Spleen (tissue), 11 donors: Measurements from ENCODE around the gene KLHL33. TPM values are rescaled to one million over a fixed set of nuclear protein-coding genes. Genes with fewer than 3 reads are reported as not detected.
"Not testable (repeated sequence)": the region's sequence is repeated elsewhere in the genome, so short reads cannot be mapped to it uniquely, and the experiment has no call there.

Experiments used
- DNase-seq: peaks from one replicate; pipeline ENCODE4 v3.0.0-alpha.2; 2020
- H3K27ac ChIP-seq, 8 donors: fragments of 200-600 bp; sonication (generic) in 7 of 8; 1 replicate in 4 of 8; 2 replicates in 4 of 8; pipeline versions ENCODE4 v1.5.0 to v1.8.0; 2016 to 2021; ENCODE audit warnings: inconsistent platforms in 4 of 8, mild to moderate bottlenecking in 4 of 8, moderate library complexity in 1 of 8
- H3K27me3 ChIP-seq, 7 donors: fragments of 200-600 bp; sonication (generic) in 6 of 7; replicated peaks in 1 of 7; 1 replicate in 4 of 7; 2 replicates in 3 of 7; pipeline versions ENCODE4 v1.5.0 to v1.8.0; 2016 to 2021; ENCODE audit warnings: inconsistent platforms in 3 of 7, mild to moderate bottlenecking in 1 of 7
- H3K36me3 ChIP-seq, 6 donors: fragments of 200-600 bp; sonication (generic) in 5 of 6; 1 replicate in 4 of 6; 2 replicates in 2 of 6; pipeline versions ENCODE4 v1.5.0 to v1.8.0; 2016 to 2021; ENCODE audit warnings: inconsistent platforms in 2 of 6
- H3K4me1 ChIP-seq, 6 donors: fragments of 200-600 bp; sonication (generic) in 5 of 6; 1 replicate in 3 of 6; 2 replicates in 3 of 6; pipeline versions ENCODE4 v1.5.0 to v1.8.0; 2016 to 2021; ENCODE audit warnings: inconsistent platforms in 3 of 6
- H3K4me3 ChIP-seq, 8 donors: fragments of 200-600 bp; sonication (generic) in 7 of 8; 1 replicate in 4 of 8; 2 replicates in 4 of 8; pipeline versions ENCODE4 v1.5.0 to v1.8.0; 2016 to 2021; ENCODE audit warnings: inconsistent platforms in 4 of 8, mild to moderate bottlenecking in 4 of 8, moderate library complexity in 2 of 8
- H3K9me3 ChIP-seq, 8 donors: fragments of 200-600 bp; sonication (generic) in 7 of 8; 1 replicate in 4 of 8; 2 replicates in 4 of 8; pipeline versions ENCODE4 v1.5.0 to v1.8.0; 2016 to 2021; ENCODE audit warnings: inconsistent platforms in 4 of 8
- POLR2A ChIP-seq, 3 donors: fragments of 450-650 bp; IDR thresholded peaks; one replicate each; pipeline ENCODE4 v1.5.1; 2017; ENCODE audit warnings: antibody characterized with exemption in 3 of 3, mild to moderate bottlenecking in 1 of 3
- POLR2AphosphoS5 ChIP-seq, 3 donors: sonication (generic); formaldehyde crosslinking; IDR thresholded peaks; one replicate each; pipeline ENCODE4 v1.5.1; 2017; ENCODE audit warnings: antibody characterized with exemption in 3 of 3
- WGBS, 5 donors: extraction: QIAGEN DNeasy Blood & Tissue Kit in 3 of 5; methylation state at CpG; one replicate each; pipeline versions ENCODE4 v1.1.5 to v1.1.7; 2013 to 2018; 5-methylcytosine and 5-hydroxymethylcytosine counted together
- intact Hi-C: fragments of 100-400 bp; cut with DNase I; formaldehyde crosslinking; loops from one replicate; pipeline ENCODE4 v1.15.0; 2023; ENCODE audit warnings: low total_unique reads
- polyA plus RNA-seq, 3 donors: library from polyadenylated mRNA; stranded (reverse); fragments of 200-250 nt; gene quantifications; one replicate each; pipeline ENCODE4 v1.2.1, GENCODE V29; 2013
- total RNA-seq, 7 donors: library from RNA; depleted of rRNA in 3 of 7; stranded (reverse); fragments of >200 nt in 3 of 7; fragmentation: NEBNext Ultra II Directional in 4 of 7; extraction: Animal tissue kit (Norgen Biotek cat#: 25700) in 4 of 7; gene quantifications; one replicate each; pipeline versions ENCODE4 v1.1.0 to v1.2.1, GENCODE V29; 2016 to 2021
- TF ChIP-seq, protein P1 (sequence below), 11 experiments: fragments of 200-600 bp in 7 of 11; fragments of 450-650 bp in 4 of 11; sonication (generic) in 4 of 11; IDR thresholded peaks in 8 of 11; conservative IDR thresholded peaks in 3 of 11; 1 replicate in 7 of 11; 2 replicates in 4 of 11; pipeline versions ENCODE4 v1.4.0 to v1.8.0; 2016 to 2021; ENCODE audit warnings: antibody characterized with exemption in 11 of 11, inconsistent platforms in 4 of 11, mild to moderate bottlenecking in 1 of 11
- donor health status: healthy with polysubstance abuse.
- donor health status: DM: no; HTN: no; CAD: no; lungs with moderate emphysema.
- donor health status: DM: no; HTN: no; CAD: no.
- donor health status: Bipolar disorder and iron deficiency.
- donor health status: healthy.
- donor health status: DM: no; HTN: no; CAD: no.
- donor health status: DM: yes; HTN: yes; CAD: no.

Gene KLHL33
- total and polyA plus RNA-seq, 10 donors: 0.22 to 2.9 (median 0.75) TPM; not detected in 1

DNA sequence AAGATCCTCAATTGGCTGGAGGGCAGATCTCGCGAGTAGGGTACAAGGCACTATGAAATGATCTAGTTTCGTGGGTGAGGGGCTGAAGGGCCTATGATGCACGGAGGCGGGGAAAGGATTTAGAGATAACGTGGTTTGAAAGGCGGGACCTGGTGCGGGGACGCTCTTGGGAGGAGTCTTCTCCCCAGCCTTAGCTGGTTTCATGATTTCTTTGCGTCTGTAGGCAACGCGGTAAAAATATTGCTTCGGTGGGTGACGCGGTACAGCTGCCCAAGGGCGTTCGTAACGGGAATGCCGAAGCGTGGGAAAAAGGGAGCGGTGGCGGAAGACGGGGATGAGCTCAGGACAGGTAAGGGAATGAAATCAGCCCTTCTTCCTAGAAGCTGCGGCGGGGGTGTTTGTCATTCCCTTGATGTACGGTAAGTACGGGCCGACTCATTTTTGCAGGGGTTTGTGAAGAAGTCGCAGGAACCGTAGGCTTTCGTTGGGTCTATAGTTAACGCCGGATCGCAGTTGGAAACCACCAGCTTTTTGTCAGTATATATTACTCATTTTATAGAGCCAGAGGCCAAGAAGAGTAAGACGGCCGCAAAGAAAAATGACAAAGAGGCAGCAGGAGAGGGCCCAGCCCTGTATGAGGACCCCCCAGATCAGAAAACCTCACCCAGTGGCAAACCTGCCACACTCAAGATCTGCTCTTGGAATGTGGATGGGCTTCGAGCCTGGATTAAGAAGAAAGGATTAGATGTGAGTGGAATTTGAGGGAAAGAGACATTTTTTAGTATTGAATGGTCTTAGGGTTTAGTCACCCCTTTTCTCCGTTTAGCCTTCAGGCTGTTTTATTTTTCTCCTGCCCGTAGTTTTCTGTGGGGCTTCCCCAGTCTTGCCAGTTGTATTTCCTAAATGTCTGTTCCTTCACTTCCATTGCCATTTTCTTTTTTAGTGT lies 19.7 kb upstream of the KLHL33 start:
- no peaks in the 10 kb centered on the region for H3K27me3 ChIP-seq
- DNase-seq: peak; percentile 83
- H3K27ac ChIP-seq: peak overlapping the region; percentile 89 to 97 (median 94)
- no peaks in the 10 kb centered on the region for H3K9me3 ChIP-seq
- peaks cover 7 to 68% (median 56%) of the 10 kb centered on the region in 6 donors for H3K36me3 ChIP-seq
- TF ChIP-seq, protein P1, sequence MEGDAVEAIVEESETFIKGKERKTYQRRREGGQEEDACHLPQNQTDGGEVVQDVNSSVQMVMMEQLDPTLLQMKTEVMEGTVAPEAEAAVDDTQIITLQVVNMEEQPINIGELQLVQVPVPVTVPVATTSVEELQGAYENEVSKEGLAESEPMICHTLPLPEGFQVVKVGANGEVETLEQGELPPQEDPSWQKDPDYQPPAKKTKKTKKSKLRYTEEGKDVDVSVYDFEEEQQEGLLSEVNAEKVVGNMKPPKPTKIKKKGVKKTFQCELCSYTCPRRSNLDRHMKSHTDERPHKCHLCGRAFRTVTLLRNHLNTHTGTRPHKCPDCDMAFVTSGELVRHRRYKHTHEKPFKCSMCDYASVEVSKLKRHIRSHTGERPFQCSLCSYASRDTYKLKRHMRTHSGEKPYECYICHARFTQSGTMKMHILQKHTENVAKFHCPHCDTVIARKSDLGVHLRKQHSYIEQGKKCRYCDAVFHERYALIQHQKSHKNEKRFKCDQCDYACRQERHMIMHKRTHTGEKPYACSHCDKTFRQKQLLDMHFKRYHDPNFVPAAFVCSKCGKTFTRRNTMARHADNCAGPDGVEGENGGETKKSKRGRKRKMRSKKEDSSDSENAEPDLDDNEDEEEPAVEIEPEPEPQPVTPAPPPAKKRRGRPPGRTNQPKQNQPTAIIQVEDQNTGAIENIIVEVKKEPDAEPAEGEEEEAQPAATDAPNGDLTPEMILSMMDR (IDR thresholded peaks at IDR 0.05 in 8 of 11, conservative IDR thresholded peaks at IDR 0.05 in 3 of 11): no peak
- no peak for TF ChIP-seq POLR2AphosphoS5 (IDR thresholded peaks at IDR 0.05)
- peak overlapping the region; percentile 74 to 98 (median 88) for H3K4me3 ChIP-seq
- WGBS, 5 donors: 0 to 1% (median 1%) methylated on average over 39 of the region's 39 CpGs
- H3K4me1 ChIP-seq: peaks cover 44 to 80% (median 68%) of the 10 kb centered on the region in 6 donors
- intact Hi-C loops: no loop called here

GRCh38 chr14:20454516-20455354 lies 18.8 kb upstream of the KLHL33 start, which contains the start of the genes APEX1 and OSGEP:
APEX1 (plus strand) TSS chr14:20455226; CDS start chr14:20455646, 420 bp downstream.
OSGEP (minus strand) TSS chr14:20454812; CDS start chr14:20454683, 129 bp downstream.
- peak within 1 kb of the TSS; percentile 74 to 98 (median 88) for H3K4me3 ChIP-seq
- WGBS, 5 donors: 0 to 1% (median 0%) methylated on average over 42 to 56 of the region's 56 CpGs
- H3K27me3 ChIP-seq: no peaks in the 10 kb centered on the region
- H3K4me1 ChIP-seq: peaks cover 35 to 71% (median 59%) of the 10 kb centered on the region in 6 donors
- peaks cover 7 to 72% (median 63%) of the 10 kb centered on the region in 6 donors for H3K36me3 ChIP-seq
- intact Hi-C loops: no loop called here
- peak; percentile 93 to 97 (median 95) for TF ChIP-seq POLR2AphosphoS5 (IDR thresholded peaks at IDR 0.05)
- TF ChIP-seq, protein P1 (IDR thresholded peaks at IDR 0.05 in 8 of 11, conservative IDR thresholded peaks at IDR 0.05 in 3 of 11): peak in 4 of 11 experiments; percentile 18 to 30 (median 20)
- peak; percentile 36 to 82 (median 36) for TF ChIP-seq POLR2A (IDR thresholded peaks at IDR 0.05)
- H3K27ac ChIP-seq: peak within 1 kb of the TSS; percentile 89 to 97 (median 94)
- DNase-seq: peak; percentile 99
- no peaks in the 10 kb centered on the region for H3K9me3 ChIP-seq

- intact Hi-C loops: not testable (repeated sequence)
Measured at GRCh38 chr14:20452831-20453230, 16.9 kb upstream of the KLHL33 start.

DNA sequence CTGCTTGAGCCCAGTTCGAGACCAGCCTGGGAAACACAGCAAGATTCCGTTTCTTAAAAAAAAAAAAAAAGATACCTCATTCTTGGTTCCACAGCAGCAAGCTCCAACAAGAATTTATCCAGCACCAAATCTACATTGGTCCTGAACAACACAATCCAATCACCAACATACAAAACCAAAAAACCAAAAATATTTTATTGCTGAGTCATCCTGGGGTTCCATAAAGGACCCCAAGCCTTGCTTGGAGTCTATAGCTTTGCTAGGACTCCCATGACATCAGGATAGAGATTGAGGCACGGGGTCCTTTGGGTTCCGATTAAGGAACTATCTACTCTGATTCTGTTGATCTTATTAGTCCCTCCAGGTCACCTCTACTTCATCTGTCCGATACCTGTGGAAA lies 10.9 kb upstream of the KLHL33 start:
- WGBS, 5 donors: 97 to 98% (median 98%) methylated on average over 5 of the region's 5 CpGs
- DNase-seq: no peak
- H3K4me1 ChIP-seq: peaks cover 0 to 9% (median 4%) of the 10 kb centered on the region in 6 donors
- TF ChIP-seq, protein P1 (IDR thresholded peaks at IDR 0.05 in 8 of 11, conservative IDR thresholded peaks at IDR 0.05 in 3 of 11): no peak
- no peak for TF ChIP-seq POLR2A (IDR thresholded peaks at IDR 0.05)
- no peak for TF ChIP-seq POLR2AphosphoS5 (IDR thresholded peaks at IDR 0.05)
- no peak overlapping the region for H3K4me3 ChIP-seq
- H3K27ac ChIP-seq: peak overlapping the region in 2 of 8 donors; percentile 22 to 25
- H3K9me3 ChIP-seq: no peaks in the 10 kb centered on the region
- H3K36me3 ChIP-seq: peaks cover under 1 to 74% (median 65%) of the 10 kb centered on the region in 6 donors
- no peaks in the 10 kb centered on the region for H3K27me3 ChIP-seq
- intact Hi-C loops: no loop called here

More at GRCh38 chr14:20452831-20453230, 16.9 kb upstream of the KLHL33 start:
- not testable (repeated sequence) for H3K9me3 ChIP-seq, H3K27me3 ChIP-seq, H3K4me3 ChIP-seq, DNase-seq
- WGBS, 5 donors: 90 to 96% (median 94%) methylated on average over 8 of the region's 8 CpGs
- peak overlapping the region in 1 of 8 donors; percentile 96 for H3K27ac ChIP-seq
- H3K4me1 ChIP-seq: peaks cover 29 to 52% (median 41%) of the 10 kb centered on the region in 6 donors
- peaks cover 4 to 72% (median 63%) of the 10 kb centered on the region in 6 donors for H3K36me3 ChIP-seq

- H3K4me3 ChIP-seq, intact Hi-C loops, H3K9me3 ChIP-seq, H3K27me3 ChIP-seq, DNase-seq: not testable (repeated sequence)
- H3K27ac ChIP-seq: peak overlapping the region in 1 of 8 donors; percentile 4
- peaks cover 0 to 42% (median 32%) of the 10 kb centered on the region in 6 donors for H3K36me3 ChIP-seq
- H3K4me1 ChIP-seq: peaks cover 15 to 39% (median 23%) of the 10 kb centered on the region in 6 donors
- 59 to 95% (median 83%) methylated on average over 2 to 4 of the region's 4 CpGs for WGBS, 5 donors
Measured at GRCh38 chr14:20443650-20444049, 7.7 kb upstream of the KLHL33 start.
